HG03520 (cell line): ENCODE measurements around the gene MFAP3.

Experiments used
- ATAC-seq: cut with Tn5 transposase; IDR thresholded peaks from one replicate; pipeline ENCODE4 v1.9.1; 2021; ENCODE audit warnings: mild to moderate bottlenecking, moderate library complexity; ENCODE audit not compliant: unreplicated experiment

MFAP3 gene

GRCh38 chr5:154090656-154091055 lies 51.9 kb downstream of the MFAP3 start:
- no peak for ATAC-seq

GRCh38 chr5:154092356-154093141 lies 53.8 kb downstream of the MFAP3 start:
- no peak for ATAC-seq

- no peak for ATAC-seq
Measured at GRCh38 chr5:154093142-154093532, 54.4 kb downstream of the MFAP3 start.

GRCh38 chr5:154095904-154096303 lies 57.1 kb downstream of the MFAP3 start:
- ATAC-seq, result no peak

- ATAC-seq, result no peak
Measured at GRCh38 chr5:154097031-154097430, 58.3 kb downstream of the MFAP3 start.

GRCh38 chr5:154098465-154098864 lies 59.7 kb downstream of the MFAP3 start:
- no peak for ATAC-seq

- ATAC-seq, result no peak
Measured at GRCh38 chr5:154101184-154101583, 62.4 kb downstream of the MFAP3 start.

- no peak for ATAC-seq
Measured at GRCh38 chr5:154103233-154103632, 64.5 kb downstream of the MFAP3 start.
